CD1c-positive myeloid dendritic cell (primary cell): ENCODE measurements around the gene PDE11A.

Experiments
- DNase-seq: peaks from one replicate; pipeline ENCODE4 v3.0.0-alpha.2; 2016; ENCODE audit errors: extremely low spot score

The PDE11A gene

DNA sequence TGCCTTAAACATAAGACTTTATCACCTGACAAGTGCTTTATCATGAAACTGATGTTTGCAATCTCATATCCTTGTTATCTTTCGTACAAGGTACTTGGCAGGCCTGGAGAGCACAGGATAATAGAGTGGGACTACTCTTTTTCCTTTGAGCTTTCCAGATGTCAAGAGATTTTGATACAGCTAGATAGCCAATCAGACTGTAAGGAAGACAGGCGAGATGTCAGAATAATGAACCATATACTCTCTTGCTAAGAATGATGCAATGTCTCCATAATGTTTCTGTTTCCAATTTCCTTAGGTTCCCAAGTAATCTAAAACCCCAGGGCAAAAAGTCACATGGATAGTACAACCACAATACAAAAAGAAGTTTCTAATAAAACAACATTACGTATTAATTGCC, 313.1 kb downstream of the PDE11A start:
- DNase-seq: no peak

DNA sequence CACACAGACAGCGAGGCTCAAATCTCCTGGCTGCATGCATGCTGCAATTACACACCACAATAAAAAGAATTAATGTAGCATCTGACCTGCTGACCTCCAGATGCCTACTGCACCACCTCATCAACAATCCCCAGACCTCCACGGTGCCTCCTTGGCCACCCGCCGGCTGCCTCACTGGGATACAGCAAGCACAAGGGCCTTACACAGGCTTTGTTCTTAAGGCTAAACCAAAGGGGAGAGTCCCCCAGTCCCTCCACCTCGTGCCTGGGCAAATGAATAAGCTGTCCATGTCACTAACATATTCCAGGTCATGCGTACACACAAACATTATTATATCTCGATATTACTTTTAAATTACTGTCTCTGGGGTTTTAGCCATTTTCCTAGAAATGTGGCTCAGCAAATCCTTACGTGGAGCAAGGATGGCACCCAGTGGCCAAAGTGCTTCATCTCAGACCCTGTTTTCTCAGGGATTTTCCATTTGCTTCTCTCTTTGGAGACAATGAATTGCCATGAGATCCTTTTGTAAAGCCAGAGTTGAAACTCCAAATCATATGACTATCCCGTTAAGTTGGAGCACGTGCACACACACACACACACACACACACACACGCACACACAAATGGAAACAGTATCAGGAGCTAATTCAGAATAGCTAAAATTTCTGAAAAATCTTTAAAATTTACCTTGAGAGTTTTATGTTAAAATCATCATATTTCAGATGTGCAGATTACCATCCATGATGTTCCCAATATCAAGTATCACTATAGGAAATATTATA, 313.8 kb downstream of the PDE11A start:
- peak; percentile 30 for DNase-seq

DNA sequence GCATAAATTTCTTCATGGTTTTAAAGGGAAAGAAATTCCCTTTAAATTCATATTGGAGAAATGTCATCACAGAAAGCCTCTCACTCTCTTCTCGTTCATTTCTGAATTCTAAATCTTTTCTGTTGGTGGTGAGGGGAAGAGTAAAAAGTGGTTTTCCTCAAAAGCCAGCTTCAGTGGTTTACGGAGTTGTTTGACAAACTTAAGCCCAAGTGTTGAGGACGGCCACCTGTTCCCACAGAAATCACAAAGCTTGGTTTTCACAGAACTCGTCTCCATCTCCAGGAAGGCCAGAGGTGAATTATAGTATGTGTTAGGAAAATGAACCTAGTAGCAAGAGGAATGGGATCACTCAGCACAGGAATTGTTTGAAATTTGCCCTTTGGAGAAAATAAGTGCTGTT, 316.2 kb downstream of the PDE11A start:
- DNase-seq: no peak

- DNase-seq: no peak
Measured at GRCh38 chr2:177754492-177754873, 318.1 kb downstream of the PDE11A start.

- peak; percentile 76 for DNase-seq
Measured at GRCh38 chr2:177753682-177754491, 318.7 kb downstream of the PDE11A start.

DNA sequence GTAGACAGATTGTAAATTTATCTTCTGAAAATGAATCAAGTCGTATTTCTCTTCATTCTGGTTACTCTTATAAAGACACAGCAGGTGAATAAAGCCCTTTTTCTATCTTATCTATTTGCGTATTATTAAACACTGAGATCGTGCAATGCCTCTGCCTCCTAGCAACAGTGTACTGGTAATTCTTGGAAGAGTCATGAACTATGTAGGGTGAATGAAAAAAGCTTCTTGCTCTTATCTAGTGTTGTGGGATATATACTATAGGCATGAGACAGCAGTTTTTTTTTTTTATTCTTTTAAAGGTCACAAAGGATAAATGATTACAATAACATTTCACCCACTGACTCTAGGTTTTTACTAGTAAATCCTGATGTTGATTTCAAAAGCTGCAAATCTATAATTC, 324.2 kb downstream of the PDE11A start:
- DNase-seq: no peak

- DNase-seq: no peak
Measured at GRCh38 chr2:177747384-177747783, 325.2 kb downstream of the PDE11A start.

- DNase-seq: peak; percentile 10
Measured at GRCh38 chr2:177746358-177746757, 326.2 kb downstream of the PDE11A start.

GRCh38 chr2:177745531-177745930, 327.0 kb downstream of the PDE11A start:
- DNase-seq: no peak

DNA sequence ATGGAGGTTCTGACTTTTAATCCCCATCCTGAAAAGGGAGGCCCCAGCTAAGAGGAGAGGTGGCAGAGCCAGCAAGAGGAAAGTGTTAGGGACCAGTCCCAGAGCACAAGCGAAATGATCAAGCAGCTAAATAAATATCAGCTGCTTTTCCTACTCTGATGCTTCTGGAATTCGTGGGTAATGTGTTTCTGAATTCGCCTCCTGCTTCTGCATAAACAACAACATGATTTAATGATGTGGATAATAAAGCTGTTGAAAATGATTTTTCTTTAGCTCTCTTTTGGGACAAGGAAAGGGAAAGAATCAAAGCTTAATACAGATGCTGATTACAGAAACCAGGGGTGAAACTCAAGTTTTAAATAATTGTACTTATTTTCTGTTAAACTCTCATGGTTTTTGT, 329.7 kb downstream of the PDE11A start:
- DNase-seq: no peak

DNA sequence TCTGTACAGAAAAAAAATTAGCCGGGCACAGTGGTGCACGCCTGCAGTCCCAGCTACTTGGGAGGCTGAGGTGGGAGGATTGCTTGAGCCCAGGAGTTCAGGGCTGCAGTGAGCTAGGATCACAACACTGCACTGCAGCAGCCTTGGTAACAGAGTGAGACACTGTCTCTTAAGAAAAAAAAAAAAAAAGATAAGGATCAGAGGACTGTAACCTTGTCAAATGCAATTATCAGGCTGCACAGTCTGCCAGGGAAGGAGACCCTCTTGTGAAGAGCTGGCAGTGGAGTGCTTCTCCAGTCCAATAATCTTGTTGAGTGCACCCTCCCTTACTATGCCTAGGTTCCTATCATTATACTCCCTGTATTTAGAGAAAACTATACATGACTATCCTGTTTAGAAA, 330.7 kb downstream of the PDE11A start:
- no peak for DNase-seq

GRCh38 chr2:177740700-177741099, 331.9 kb downstream of the PDE11A start:
- DNase-seq: no peak

DNA sequence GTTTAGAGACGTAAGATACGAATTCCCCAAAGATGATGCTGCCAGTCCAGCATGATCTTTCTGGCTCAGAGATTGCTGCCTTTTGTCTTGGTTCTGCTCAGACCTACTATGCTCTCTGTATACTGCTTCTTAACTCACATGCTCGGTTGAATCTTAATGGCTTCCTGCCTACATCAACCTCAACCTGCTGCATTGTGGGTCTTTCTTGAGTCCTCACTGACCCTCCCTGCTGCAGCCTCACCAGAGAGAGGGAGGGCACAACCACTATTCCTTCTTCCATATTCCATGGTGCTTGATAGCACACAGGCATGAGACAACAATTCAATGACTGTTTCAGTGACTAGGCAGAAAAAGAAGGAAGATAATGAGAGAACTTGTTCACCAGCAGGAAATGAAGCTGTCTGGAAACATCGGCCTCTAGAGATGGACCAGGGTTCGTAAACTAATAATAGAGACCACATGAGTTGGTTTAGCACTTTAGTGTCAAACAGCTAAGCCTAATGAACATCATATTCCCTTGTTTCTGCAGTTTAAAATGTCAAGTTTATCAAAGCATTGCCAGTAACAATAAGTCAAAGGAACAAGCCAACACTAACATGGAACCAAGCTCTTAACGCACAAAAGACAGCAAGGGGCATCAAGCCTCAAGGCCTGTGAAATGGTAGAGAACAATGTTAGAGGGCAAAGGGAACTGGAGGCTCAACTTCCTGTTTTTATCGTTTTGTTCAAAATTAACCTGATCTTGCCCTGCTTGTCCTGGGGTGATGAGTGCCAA, 333.9 kb downstream of the PDE11A start:
- DNase-seq: no peak

DNA sequence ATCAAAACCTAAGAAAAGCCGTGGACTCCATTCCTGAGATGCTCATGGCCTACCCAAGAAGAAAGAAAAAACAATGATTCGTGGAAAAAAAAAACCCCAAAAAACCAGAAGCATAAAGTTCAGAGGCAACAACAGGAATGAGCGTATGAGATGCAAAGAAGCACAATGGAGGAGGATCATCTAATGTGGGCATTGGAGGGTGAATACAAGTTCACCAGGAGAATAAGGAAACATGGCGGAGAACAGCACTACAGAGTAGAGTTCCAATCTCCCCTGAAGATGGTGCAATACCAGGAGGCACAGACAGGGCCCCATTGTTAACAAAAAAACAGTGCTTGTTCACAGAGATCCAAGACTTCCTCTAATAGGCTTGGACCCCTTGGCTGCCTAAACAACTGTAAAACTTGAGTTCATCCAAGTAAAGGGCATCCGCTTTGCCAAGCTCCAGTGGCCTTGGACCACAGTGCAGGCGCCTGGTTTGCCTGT, 337.2 kb downstream of the PDE11A start:
- DNase-seq: no peak

DNA sequence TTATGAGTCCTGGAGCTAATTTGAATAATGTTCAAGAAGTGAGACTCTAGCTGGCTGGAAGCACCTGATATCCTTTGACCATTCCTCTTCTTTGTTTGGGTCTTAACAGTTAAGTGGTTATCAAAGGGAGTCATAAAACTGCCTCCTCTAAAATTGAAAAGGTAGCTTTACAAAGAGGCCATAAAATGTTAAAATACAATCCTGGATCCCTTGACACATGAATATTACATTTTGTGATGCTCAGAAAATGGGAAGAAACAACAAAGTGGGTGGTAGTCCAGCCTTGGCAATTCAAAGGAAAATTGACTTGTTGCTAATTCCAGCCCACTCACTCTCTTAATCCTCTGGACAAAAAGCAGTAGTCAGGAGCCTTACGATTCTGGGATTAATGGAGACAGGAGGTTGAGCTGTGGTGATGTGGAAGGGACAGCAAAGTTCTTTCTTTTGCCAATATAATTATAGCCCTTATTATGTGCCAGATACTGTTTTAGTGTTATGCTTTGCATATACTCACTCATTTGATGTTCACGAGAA, 339.2 kb downstream of the PDE11A start:
- DNase-seq: no peak

- no peak for DNase-seq
Measured at GRCh38 chr2:177731384-177731783, 341.2 kb downstream of the PDE11A start.

DNA sequence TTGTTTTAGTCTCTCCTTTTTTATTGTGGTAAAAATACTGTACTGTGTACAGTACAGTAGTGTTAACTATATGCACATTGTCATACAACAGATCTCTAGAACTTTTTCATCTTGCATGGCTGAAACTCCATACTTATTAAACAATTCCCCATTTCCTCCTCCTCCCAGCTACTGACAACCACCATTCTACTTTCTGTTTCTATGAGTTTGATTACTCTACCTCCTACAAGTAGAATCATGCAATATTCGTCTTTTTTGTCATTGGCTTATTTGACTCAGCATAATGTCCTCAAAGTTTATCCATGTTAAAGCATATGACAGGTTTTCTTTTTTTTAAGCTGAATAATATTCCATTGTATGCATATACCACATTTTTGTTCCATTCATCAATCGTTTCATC, 341.8 kb downstream of the PDE11A start:
- DNase-seq: no peak

DNA sequence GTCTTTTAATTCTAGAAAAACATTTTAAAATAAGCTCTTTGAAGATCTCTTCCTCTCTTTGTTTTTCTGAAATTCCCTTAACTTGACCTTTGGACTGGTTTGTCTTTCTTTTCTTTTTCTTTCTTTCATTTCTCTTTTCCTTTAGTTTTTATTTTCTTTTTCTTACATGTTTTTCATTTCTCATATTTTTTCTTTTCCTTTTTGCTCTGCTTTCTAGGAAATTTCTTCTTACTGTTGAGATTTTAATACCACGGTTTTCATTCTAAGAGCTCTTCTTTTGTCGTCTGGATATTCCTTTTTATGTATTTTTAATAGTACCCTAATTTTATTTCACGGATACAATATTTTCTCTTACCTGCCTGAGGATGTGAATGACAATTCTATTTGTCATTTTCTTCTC, 342.2 kb downstream of the PDE11A start:
- DNase-seq: no peak

GRCh38 chr2:177728920-177729319, 343.7 kb downstream of the PDE11A start:
- no peak for DNase-seq

DNA sequence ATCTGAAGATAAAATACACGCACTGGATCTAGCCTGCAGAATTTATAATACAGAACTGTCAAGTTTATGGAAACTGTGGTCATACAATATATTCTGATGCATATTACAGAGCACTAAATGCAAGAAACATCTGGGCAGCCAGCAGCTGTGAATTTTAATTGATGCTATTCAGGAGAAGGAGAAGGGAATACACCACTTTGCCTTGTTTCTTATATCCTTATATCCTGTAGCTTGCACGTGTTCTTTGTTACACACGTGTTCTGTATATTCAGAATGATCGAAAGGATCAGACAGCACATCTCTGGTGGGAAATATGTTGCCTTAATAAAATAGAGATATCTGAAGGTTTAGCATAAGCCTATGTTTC, 344.2 kb downstream of the PDE11A start:
- DNase-seq: no peak

DNA sequence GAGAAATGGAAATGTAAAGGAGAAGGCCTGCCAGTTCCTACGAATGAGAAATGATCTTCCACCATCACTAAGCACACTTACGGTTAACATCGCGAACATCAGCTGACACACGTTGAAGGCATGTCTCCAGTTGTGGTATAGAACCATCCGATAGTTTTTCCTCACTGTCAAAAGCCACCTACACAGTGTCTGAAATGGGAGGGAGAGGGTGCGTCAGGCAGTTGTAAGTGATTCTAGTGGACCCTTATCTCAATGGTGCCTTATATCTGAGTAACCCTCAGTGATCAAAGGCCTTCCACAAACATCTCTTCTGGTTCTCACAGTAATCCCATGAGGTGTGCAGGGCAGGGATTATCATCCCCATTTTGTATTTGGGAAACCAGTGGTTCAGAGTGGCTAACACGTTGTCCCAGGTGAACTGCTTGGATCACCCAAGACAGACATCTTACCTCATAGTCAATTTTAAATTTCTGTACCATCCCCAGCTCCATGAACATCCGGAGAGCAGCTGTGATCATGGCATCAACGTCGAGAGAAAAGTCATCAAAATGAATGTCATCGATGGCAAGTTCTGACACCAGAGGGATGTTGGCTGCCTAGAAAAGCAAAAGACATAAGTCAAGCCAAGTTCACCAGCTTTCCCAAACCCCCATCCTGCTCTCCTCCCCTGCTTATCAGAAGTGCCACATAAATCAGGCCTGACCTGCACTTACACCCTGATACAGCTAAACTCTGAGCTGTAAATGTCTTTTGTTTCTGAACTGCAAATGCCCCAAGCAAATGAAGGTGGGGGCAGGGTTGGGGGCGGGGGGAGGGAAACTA, 344.8 kb downstream of the PDE11A start:
- DNase-seq: no peak
